NOMO-1 (cell line): ENCODE data around the gene SERPIND1.
"Not testable (repeated sequence)": the region's sequence is repeated elsewhere in the genome, so short reads cannot be mapped to it uniquely, and the experiment has no call there.

Experiments used
- DNase-seq, 2 experiments: peaks; one replicate each; lab custom pipeline; 2025; ENCODE audit not compliant: unreplicated experiment in 2 of 2; lab: John Stamatoyannopoulos, UW

SERPIND1 gene

GRCh38 chr22:20773793-20774212 lies at the start of gene SERPIND1:
TSS of gene SERPIND1 (plus strand) at chr22:20774113. CDS start at chr22:20779313, 5,200 bp downstream.
- DNase-seq, result no peak

- DNase-seq, result no peak
Observed at GRCh38 chr22:20724676-20725454, 49.0 kb upstream of the SERPIND1 start.

DNA sequence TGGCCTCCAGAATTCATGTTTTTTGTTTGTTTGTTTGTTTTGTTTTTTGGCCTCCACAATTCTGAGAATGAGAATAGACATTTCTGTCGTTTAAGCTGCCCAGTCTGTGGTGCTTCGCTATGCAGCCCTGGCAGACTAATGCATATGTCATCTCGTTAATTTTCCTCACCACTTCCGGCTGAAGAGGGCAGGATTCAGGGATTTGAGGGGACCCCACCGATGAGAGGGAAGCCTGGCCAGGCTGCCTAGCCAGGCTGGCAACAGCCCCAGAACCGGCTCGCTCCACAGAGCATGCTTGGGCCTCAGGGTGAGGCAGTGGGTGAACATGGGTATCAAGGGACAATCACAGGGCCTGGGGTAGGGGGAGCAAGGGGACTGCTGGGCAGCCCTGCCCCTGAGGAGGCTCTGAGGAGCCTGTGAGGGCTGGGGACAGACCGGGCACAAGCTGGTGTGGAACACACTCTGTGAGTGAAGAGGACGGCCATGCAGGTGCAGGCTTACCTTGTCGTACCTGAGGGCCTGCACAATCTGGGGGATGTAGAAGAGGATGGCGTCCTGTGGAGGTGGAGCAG lies 47.8 kb upstream of the SERPIND1 start:
- DNase-seq, result no peak

DNA sequence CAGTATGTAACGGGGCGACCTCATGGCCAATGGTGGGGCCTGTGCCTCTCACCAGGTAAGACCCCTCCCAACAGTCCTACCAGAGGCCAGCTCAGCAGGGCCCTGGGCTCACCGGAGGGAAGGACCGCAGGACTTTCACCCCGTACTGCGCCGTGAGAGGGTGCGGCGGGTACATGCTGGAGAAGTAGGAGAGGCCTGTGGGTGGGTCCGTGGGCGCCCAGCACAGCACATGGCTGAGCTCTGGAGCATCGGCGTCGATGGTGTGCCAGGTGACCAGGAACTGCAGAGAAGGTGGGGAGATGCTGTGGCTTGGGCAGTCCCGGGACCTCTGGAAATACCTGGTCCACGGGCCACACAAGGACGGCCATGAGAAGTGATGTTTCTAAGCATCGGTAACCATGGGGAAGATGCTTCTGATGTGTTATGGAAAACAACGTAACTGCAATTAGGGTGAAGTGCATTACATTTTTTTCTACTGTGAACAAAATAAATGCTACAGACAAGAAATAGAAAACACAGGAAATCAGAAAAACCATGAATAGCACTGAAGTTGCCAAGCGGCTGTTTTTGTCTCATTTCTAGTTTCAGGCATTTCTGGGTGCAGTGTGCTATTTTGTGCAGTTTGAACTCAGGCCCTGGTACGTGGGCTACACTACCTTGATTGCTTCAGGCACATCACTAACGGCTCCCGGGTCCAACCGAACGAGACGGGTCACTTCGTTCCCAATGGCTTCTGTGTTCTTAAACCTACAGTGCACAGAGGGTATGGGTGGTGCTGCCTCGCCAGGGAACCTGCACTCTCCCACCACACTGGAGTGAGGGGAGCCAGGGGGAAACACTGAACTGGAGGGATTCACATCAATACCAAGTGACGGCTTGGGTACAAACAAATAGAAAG lies 46.5 kb upstream of the SERPIND1 start:
- no peak for DNase-seq

DNA sequence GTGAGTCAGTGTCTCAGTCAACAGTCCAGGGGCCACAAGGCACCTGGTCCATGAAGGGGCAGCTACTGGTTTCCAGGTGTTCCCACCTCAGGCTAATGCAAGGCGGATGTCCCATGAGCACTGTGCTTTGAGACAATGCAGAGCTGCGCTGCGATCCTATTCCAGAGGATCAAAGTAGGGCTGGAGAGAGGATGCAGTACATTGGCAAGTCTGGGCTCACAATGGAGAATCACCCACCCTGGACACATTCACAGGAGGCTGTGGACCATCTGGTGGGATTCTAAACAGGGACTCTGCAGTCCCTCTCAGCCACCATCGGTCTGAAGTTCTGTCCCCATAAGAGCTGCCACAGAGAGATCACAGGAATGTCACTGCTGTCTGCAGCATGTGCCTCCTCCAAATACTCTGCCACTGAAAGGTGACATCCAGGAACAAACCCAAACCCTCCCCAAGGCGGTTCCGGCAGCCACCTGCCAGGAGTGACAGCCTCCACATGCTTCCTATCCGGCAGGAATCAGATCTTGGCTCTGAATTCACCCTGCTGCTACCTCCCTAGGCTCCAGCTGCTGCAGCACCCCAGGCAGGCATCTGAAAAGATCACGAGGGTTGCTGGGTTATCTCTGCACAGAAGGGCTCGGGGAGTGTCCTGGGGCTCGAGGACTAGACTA lies 45.3 kb upstream of the SERPIND1 start:
- no peak for DNase-seq

DNA sequence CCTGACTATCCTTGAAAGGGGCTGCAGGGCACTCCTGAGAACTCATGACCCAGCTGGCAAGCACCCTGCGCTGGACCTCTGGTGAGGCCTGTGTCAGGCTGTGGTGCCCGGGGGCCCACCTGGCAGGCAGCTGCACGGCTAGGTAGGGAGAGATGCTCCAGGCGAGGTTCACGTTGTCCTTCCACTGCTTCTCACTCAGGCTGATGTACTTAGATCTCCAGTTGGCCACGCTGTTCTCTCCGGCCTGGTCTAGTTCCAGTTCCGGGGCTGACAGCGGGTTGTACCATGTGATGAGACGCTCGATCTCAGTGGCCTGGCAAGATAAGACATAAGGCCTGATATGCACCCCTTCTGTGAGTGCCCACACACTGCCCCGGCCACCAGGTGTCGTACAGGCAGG lies 44.7 kb upstream of the SERPIND1 start:
- no peak for DNase-seq

DNA sequence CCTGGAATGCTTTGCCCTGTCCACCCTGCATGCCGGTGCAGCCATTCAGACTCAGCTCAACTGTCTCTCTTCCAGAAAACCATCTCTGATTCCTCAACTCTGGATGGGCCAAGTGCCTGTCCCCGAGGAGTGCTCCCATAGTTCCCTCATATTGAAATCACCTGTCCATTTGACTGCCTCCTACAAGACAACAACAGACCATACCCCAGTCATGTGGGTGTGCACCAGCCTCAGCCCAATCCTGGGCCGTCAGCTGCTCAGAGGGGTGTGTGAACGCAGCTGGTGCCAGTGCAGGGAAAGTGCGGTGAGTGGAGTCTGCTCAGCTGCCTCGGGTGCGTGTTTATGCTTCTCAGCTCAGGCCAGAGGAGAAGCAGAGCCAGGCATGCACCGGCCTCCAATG lies 41.5 kb upstream of the SERPIND1 start:
- not testable (repeated sequence) for DNase-seq

GRCh38 chr22:20735356-20736162 lies 38.4 kb upstream of the SERPIND1 start:
- DNase-seq, result not testable (repeated sequence)

GRCh38 chr22:20736891-20737290 lies 37.0 kb upstream of the SERPIND1 start:
- DNase-seq, result not testable (repeated sequence)

DNA sequence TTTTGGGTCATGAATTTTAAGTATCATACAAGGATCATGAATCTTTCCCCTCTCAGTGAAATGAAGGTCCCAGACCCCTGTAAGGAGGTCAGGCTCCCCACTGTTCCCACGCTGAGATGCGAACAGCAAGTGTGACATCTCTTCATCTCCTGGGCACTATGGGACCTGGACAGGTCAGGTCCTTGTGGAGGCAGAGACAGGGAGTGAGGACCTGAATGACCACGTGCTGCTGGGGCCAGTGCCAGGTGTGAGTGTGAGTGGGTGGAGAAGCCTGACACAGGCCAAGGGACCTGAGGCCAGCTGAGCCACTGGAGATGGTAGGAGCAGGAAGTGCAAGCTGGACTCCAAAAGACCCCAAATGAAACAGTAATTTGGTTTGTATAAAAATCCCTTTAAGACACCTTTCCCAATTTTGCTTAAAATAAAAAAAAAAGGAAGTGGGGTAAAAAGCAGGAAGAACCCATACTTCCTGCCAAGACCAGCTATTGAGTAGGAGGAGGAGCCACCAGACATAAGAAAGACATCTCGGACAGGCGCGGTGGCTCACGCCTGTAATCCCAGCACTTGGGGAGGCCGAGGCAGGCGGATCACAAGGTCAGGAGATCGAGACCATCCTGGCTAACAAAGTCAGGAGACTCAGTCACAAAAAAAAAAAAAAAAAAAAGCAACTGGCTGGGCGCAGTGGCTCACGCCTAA lies 35.4 kb upstream of the SERPIND1 start:
- peak; percentile 4 to 54 for DNase-seq

- no peak for DNase-seq
Observed at GRCh38 chr22:20740222-20740951, 33.5 kb upstream of the SERPIND1 start.

DNA sequence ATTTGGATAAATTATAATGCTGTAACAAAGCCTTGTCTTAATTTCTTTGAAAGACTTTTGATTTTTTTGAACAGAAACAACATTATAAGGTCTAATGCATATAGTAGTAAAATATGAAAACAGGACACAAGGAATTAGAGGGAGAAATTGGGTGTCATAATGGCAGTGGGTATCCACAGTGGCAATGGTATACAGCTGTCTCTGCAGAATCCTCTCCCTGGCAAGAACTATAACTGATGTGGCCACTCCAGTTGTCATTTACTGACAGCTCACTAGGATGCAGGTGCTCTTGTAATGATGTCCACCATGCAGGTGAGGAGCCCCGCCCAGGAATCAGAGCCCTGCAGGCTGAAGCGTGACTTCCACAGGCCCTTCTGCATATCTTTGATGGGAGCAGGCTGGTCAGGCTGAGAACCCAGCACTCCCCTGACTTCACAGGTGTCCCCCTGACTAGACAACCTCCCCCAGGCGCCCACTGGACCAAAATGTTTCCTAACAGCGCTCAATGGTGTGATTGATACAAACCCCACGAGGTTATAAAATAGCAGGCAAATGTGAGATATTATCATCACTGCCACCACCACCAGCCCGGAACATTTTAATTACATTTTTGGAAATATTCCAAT lies 32.8 kb upstream of the SERPIND1 start:
- DNase-seq, result no peak

DNA sequence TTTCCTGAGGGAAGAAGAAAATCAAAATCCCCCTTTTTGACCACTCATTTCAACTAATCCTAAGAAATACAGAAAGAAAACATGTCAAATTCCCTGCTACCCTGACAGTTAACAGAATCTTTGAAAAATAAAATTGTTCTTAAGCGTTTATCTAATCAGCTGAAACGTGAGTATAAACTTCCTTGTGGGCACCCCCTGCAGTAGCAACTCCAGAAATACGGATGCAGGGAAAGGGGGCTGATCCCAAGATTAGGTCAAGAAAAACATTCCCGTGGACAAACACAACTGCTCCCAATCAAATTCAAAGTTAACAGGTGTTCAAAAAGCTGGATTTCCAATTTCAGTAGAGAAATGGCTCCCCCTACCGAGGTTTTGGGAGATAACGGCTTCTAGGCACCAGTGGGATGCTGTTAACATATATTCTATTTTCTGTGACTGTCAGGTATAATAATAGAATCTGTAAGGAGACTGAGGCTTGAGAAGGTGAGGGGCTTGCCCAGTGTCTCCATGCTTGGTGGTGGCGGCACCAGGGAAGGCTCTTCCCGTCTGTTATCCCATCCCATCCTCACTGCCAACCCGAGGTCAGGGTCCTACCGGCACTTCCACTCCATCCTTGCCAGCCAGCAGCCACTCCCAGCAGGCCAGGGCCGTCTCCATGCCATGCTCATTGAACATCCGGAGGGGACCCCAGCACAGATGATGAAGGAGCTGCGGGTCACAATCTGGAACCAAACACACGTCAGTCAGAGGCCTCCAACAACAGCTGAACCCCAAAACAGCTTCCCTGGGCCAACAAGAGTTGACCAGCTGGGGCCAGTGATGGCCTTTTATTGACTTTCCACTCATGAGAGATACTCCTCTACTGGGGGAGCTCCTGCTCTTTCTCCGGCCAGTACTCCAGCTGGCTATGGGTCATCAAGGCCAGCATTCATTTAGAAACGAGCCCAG lies 32.0 kb upstream of the SERPIND1 start:
- DNase-seq, result peak; percentile 4 to 5

DNA sequence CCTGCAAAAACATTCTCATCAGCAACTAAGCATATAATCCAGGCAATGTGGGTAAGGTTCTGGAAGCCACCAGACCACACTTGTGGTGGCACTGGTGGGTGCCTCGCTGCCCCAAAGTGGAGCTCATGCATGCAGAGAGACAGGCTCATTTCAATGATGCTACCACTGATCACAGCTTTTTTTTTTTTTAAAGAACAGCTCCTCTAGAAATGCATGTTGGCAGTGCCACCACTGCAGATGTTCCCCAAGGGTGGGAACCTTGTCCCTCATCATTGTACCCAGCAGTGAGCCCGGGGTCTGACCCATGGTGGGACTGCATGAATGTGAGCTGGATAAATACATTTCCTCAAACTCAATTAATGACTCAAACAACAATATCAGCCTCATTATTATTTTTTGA lies 31.1 kb upstream of the SERPIND1 start:
- no peak for DNase-seq

- no peak for DNase-seq
Observed at GRCh38 chr22:20744456-20744855, 29.5 kb upstream of the SERPIND1 start.

- DNase-seq, result no peak
Observed at GRCh38 chr22:20745119-20745518, 28.8 kb upstream of the SERPIND1 start.
